ENCODE results near the gene OR3A1. TPM values are rescaled to one million over a fixed set of nuclear protein-coding genes. Genes with fewer than 3 reads are reported as not detected.
A peak's percentile ranks its signal among the peaks of the same experiment; 100 is the strongest.

OR3A1 gene
- total RNA-seq, 1 experiment from 2014 or later: not detected

DNA sequence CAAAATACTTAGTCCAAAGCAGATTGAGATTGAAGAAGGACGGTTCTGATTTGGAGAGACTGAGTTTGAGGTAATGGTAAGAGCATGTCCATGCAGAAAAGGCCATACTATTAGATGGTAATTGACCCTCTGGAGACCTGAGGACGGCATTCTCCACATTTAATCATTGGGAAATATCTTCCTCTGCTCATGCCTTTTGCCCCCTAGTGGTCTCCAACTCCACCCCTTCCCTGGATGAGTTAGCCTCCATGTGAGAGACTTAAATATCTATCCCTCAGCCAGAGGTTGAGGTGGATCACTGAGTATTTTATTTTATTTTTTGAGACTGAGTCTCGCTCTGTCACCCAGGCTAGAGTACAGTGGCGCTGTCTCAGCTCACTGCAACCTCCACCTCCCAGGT, 10.4 kb upstream of the OR3A1 start:
- intact Hi-C loops (cut with micrococcal nuclease): no loop called here
- Histone ChIP-seq H3K27ac (ENCODE audit: low read depth, low read length) (no peak overlapping the region), H3K9ac (ENCODE audit: low read length) (no peak overlapping the region), H3K4me1 (ENCODE audit: control insufficient read depth in 1 of 2, insufficient read depth in 2 of 2, low read length in 2 of 2) (no peaks in the 10 kb centered on the region), H3K36me3 (ENCODE audit: control insufficient read depth in 1 of 2, insufficient read depth in 2 of 2, low read length in 2 of 2) (no peaks in the 10 kb centered on the region), H3K79me2 (ENCODE audit: insufficient read depth, low read length) (no peaks in the 10 kb centered on the region), H4K20me1 (ENCODE audit: insufficient read depth) (no peaks in the 10 kb centered on the region), H3K9me2 (ENCODE audit: insufficient read depth) (no peaks in the 10 kb centered on the region), H3K9me3 (ENCODE audit: control insufficient read depth in 1 of 2, insufficient read depth in 1 of 2, low read depth in 1 of 2, low read length in 2 of 2) (no peaks in the 10 kb centered on the region), H3K4me2 (ENCODE audit: low read length) (no peak overlapping the region), H2AFZ (ENCODE audit: low read depth, low read length, poor library complexity, severe bottlenecking) (no peak overlapping the region), H3K27me3 (ENCODE audit: insufficient read depth, low read length) (peaks cover 28% of the 10 kb centered on the region), H3K4me3 (replicated peaks in 1 of 2; ENCODE audit: low read depth in 1 of 2, low read length in 2 of 2) (no peak overlapping the region)
- ATAC-seq (no peak), DNase-seq (ENCODE audit: low read depth, low spot score) (no peak)
- no peak for TF ChIP-seq TCF7L2 (IDR thresholded peaks at IDR 0.05; ENCODE audit: borderline replicate concordance, extremely low read depth, insufficient read depth, insufficient read length)
- TF ChIP-seq SP1 (IDR thresholded peaks at IDR 0.05; ENCODE audit: low read depth): no peak
- TF ChIP-seq, protein P1, sequence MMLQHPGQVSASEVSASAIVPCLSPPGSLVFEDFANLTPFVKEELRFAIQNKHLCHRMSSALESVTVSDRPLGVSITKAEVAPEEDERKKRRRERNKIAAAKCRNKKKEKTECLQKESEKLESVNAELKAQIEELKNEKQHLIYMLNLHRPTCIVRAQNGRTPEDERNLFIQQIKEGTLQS (IDR thresholded peaks at IDR 0.05): no peak
- no peak for TF ChIP-seq FOSL1 (IDR thresholded peaks at IDR 0.05; ENCODE audit: low read depth)
- no peak for TF ChIP-seq CEBPB (IDR thresholded peaks at IDR 0.05; ENCODE audit: low read depth)
- TF ChIP-seq, protein P2, sequence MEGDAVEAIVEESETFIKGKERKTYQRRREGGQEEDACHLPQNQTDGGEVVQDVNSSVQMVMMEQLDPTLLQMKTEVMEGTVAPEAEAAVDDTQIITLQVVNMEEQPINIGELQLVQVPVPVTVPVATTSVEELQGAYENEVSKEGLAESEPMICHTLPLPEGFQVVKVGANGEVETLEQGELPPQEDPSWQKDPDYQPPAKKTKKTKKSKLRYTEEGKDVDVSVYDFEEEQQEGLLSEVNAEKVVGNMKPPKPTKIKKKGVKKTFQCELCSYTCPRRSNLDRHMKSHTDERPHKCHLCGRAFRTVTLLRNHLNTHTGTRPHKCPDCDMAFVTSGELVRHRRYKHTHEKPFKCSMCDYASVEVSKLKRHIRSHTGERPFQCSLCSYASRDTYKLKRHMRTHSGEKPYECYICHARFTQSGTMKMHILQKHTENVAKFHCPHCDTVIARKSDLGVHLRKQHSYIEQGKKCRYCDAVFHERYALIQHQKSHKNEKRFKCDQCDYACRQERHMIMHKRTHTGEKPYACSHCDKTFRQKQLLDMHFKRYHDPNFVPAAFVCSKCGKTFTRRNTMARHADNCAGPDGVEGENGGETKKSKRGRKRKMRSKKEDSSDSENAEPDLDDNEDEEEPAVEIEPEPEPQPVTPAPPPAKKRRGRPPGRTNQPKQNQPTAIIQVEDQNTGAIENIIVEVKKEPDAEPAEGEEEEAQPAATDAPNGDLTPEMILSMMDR (IDR thresholded peaks at IDR 0.05 in 2 of 3, conservative IDR thresholded peaks at IDR 0.05 in 1 of 3; ENCODE audit: borderline replicate concordance in 1 of 3, insufficient read depth in 1 of 3, low read depth in 2 of 3, low read length in 2 of 3): 0 out of 6 replicates have a peak, but pooled peaks of 2 of the 3 experiments have one; percentile 9 to 20
- TF ChIP-seq, protein P3, sequence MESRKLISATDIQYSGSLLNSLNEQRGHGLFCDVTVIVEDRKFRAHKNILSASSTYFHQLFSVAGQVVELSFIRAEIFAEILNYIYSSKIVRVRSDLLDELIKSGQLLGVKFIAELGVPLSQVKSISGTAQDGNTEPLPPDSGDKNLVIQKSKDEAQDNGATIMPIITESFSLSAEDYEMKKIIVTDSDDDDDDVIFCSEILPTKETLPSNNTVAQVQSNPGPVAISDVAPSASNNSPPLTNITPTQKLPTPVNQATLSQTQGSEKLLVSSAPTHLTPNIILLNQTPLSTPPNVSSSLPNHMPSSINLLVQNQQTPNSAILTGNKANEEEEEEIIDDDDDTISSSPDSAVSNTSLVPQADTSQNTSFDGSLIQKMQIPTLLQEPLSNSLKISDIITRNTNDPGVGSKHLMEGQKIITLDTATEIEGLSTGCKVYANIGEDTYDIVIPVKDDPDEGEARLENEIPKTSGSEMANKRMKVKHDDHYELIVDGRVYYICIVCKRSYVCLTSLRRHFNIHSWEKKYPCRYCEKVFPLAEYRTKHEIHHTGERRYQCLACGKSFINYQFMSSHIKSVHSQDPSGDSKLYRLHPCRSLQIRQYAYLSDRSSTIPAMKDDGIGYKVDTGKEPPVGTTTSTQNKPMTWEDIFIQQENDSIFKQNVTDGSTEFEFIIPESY (IDR thresholded peaks at IDR 0.05; ENCODE audit: extremely low read depth, insufficient replicate concordance, low read length): no peak
- ChIA-PET RAD21 (ENCODE audit: low non-redundant PET in 1 of 2, low total read pairs in 2 of 2, uncharacterized antibody in 2 of 2, unreplicated experiment in 2 of 2) (no interaction called here), POLR2A (no interaction called here), CTCF (no interaction called here)
- BruUV-seq (replicated peaks): no TSS peak

Measured in HCT116 (cell line).